ENCODE data around the gene KDM4C.

GRCh38 chr9:7079051-7079450 is 321.3 kb downstream of the KDM4C start:
- TF ChIP-seq CTCF (IDR thresholded peaks at IDR 0.05; ENCODE audit: insufficient read depth, low read depth, low read length) (no peak), EZH2 (IDR thresholded peaks at IDR 0.05; ENCODE audit: insufficient read depth, low read length) (no peak)
